Panc1 (cell line): ENCODE measurements around the gene GTSE1. TPM values are rescaled to one million over a fixed set of nuclear protein-coding genes. Genes with fewer than 3 reads are reported as not detected.

Experiments used
- ATAC-seq: fragments of 200-7000 bp; cut with Tn5 transposase; 2 replicates; pipeline ENCODE4 v1.9.1; 2020; ENCODE audit warnings: mild to moderate bottlenecking, moderate library complexity
- BruUV-seq: library from RNA; stranded (reverse); fragments of 400-500 nt; replicated peaks from 2 replicates; lab custom pipeline; 2021; lab: Mats Ljungman, UMichigan
- CTCF ChIA-PET: fragments of 300-600 bp; sonication (Branson Sonifier 250); formaldehyde crosslinking; loops from one replicate; lab custom pipeline; 2022; ENCODE audit warnings: antibody characterized with exemption; lab: Charles Lee
- POLR2A ChIA-PET: fragments of 300-600 bp; sonication (Branson Sonifier 250); formaldehyde crosslinking; loops from one replicate; lab custom pipeline; 2022; ENCODE audit warnings: antibody characterized with exemption; lab: Charles Lee
- DNase-seq: peaks from one replicate; pipeline ENCODE4 v3.0.0-alpha.2; 2010; ENCODE audit warnings: low read depth, low spot score
- H3K27ac ChIP-seq: 2 replicates; pipeline ENCODE4 v1.5.1; 2011; ENCODE audit warnings: mild to moderate bottlenecking, low read length, inconsistent platforms
- H3K27me3 ChIP-seq: fragments of 200-500 bp; sonication (Bioruptor generic); 2 replicates; pipeline ENCODE4 v1.6.0; 2014; ENCODE audit warnings: low read length, inconsistent platforms; ENCODE audit not compliant: control insufficient read depth, insufficient read depth
- H3K36me3 ChIP-seq: fragments of 200-500 bp; sonication (Bioruptor generic); 2 replicates; pipeline ENCODE4 v1.5.1; 2014; ENCODE audit warnings: inconsistent platforms, mild to moderate bottlenecking, low read length, moderate library complexity; ENCODE audit not compliant: control insufficient read depth, insufficient read depth
- H3K4me1 ChIP-seq: 2 replicates; pipeline ENCODE4 v1.5.1; 2011; ENCODE audit warnings: inconsistent platforms, mild to moderate bottlenecking, low read length, moderate library complexity; ENCODE audit not compliant: control insufficient read depth, insufficient read depth
- H3K4me3 ChIP-seq, 2 experiments: 2 replicates each; pipeline ENCODE4 v1.5.1; 2011 to 2012; ENCODE audit warnings: low read depth in 2 of 2, low read length in 2 of 2, mild to moderate bottlenecking in 2 of 2, inconsistent platforms in 1 of 2, moderate library complexity in 1 of 2
- H3K9me3 ChIP-seq: fragments of 200-500 bp; sonication (Bioruptor generic); 2 replicates; pipeline ENCODE4 v1.5.1; 2014; ENCODE audit warnings: low read depth, mild to moderate bottlenecking, inconsistent platforms, low read length, moderate library complexity; ENCODE audit not compliant: control insufficient read depth, insufficient read depth
- CTCF ChIP-seq: fragments of 450-650 bp; IDR thresholded peaks from 2 replicates; pipeline ENCODE4 v1.5.1; 2017; ENCODE audit warnings: mild to moderate bottlenecking
- POLR2AphosphoS5 ChIP-seq: IDR thresholded peaks from 2 replicates; pipeline ENCODE4 v1.6.1; 2012; ENCODE audit warnings: mild to moderate bottlenecking, low read depth, low read length, moderate library complexity
- SIN3A ChIP-seq: IDR thresholded peaks from 2 replicates; pipeline ENCODE4 v1.6.1; 2012; ENCODE audit warnings: low read depth, mild to moderate bottlenecking, low read length, moderate library complexity, borderline replicate concordance; ENCODE audit not compliant: insufficient read depth
- TCF7L2 ChIP-seq: IDR thresholded peaks from 2 replicates; pipeline ENCODE4 v1.6.1; 2011; ENCODE audit warnings: mild to moderate bottlenecking, low read depth, low read length, inconsistent platforms
- in situ Hi-C: cut with HindIII; loops from 2 replicates; pipeline ENCODE4 v1.10.0; 2016; ENCODE audit warnings: low sequenced_read_pairs, low pct_unique_long_range_greater_than_20kb
- intact Hi-C: fragments of 100-400 bp; cut with micrococcal nuclease; formaldehyde crosslinking; loops from one replicate; pipeline ENCODE4 v1.10.0; 2022; ENCODE audit not compliant: unreplicated experiment
- total RNA-seq: library from RNA; stranded (reverse); gene quantifications from one replicate; pipeline ENCODE4 v1.2.1, GENCODE V29; 2021; ENCODE audit not compliant: unreplicated experiment
- TF ChIP-seq, protein P1 (sequence below), 2 experiments: IDR thresholded peaks; 2 replicates each; pipeline ENCODE4 v1.6.1; 2011 to 2012; ENCODE audit warnings: low read depth in 2 of 2, control low read depth in 1 of 2, low read length in 1 of 2, mild to moderate bottlenecking in 1 of 2, moderate library complexity in 1 of 2; ENCODE audit not compliant: insufficient read depth in 1 of 2

Gene GTSE1
- total RNA-seq, 1 experiment from 2014 or later, result 36.2 TPM

- H3K36me3 ChIP-seq, result no peaks in the 10 kb centered on the region
- POLR2A ChIA-PET, result no interaction called here
Measured at GRCh38 chr22:46380069-46380468, 83.4 kb downstream of the GTSE1 start.

More at GRCh38 chr22:46380069-46380468, 83.4 kb downstream of the GTSE1 start:
- BruUV-seq, result no TSS peak
- in situ Hi-C loops (no loop called here), intact Hi-C loops (no loop called here)
- TF ChIP-seq, protein P1, sequence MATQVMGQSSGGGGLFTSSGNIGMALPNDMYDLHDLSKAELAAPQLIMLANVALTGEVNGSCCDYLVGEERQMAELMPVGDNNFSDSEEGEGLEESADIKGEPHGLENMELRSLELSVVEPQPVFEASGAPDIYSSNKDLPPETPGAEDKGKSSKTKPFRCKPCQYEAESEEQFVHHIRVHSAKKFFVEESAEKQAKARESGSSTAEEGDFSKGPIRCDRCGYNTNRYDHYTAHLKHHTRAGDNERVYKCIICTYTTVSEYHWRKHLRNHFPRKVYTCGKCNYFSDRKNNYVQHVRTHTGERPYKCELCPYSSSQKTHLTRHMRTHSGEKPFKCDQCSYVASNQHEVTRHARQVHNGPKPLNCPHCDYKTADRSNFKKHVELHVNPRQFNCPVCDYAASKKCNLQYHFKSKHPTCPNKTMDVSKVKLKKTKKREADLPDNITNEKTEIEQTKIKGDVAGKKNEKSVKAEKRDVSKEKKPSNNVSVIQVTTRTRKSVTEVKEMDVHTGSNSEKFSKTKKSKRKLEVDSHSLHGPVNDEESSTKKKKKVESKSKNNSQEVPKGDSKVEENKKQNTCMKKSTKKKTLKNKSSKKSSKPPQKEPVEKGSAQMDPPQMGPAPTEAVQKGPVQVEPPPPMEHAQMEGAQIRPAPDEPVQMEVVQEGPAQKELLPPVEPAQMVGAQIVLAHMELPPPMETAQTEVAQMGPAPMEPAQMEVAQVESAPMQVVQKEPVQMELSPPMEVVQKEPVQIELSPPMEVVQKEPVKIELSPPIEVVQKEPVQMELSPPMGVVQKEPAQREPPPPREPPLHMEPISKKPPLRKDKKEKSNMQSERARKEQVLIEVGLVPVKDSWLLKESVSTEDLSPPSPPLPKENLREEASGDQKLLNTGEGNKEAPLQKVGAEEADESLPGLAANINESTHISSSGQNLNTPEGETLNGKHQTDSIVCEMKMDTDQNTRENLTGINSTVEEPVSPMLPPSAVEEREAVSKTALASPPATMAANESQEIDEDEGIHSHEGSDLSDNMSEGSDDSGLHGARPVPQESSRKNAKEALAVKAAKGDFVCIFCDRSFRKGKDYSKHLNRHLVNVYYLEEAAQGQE (IDR thresholded peaks at IDR 0.05; ENCODE audit: insufficient read depth in 1 of 2, low read depth in 2 of 2, low read length in 1 of 2), result no peak
- TF ChIP-seq CTCF (no peak), TCF7L2 (no peak), SIN3A (no peak), POLR2AphosphoS5 (no peak)
- H3K9me3 ChIP-seq, result no peaks in the 10 kb centered on the region
- CTCF ChIA-PET, result no interaction called here
- H3K27me3 ChIP-seq, result no peaks in the 10 kb centered on the region
- H3K4me3 ChIP-seq, result no peak overlapping the region
- no peak overlapping the region for H3K27ac ChIP-seq
- DNase-seq (no peak), ATAC-seq (no peak)
- no peaks in the 10 kb centered on the region for H3K4me1 ChIP-seq

Other genes with a start within 250 kb of the GTSE1 start
- 10.7 TPM for gene PPARA, start 146.3 kb upstream of the GTSE1 start, total RNA-seq
- gene CDPF1, start 46.6 kb upstream of the GTSE1 start, total RNA-seq, result 11.2 TPM
- not detected for gene PKDREJ, start 33.5 kb upstream of the GTSE1 start, total RNA-seq
- 14.0 TPM for gene TTC38, start 28.9 kb upstream of the GTSE1 start, total RNA-seq
- 48.8 TPM for gene TRMU, start 38.8 kb downstream of the GTSE1 start, total RNA-seq
- 30.7 TPM for gene CELSR1, start 240.8 kb downstream of the GTSE1 start, total RNA-seq